ENCODE data around the gene ZNF367.

GRCh38 chr9:96442491-96442890 lies 24.3 kb upstream of the ZNF367 start:
- TF ChIP-seq CTCF (IDR thresholded peaks at IDR 0.05) (no peak), POLR2A (IDR thresholded peaks at IDR 0.05) (no peak)

Measured in body of pancreas (tissue), 4 donors.